Bronchial epithelial cell (primary cell): ENCODE results near the gene TKT. TPM values are rescaled to one million over a fixed set of nuclear protein-coding genes. Genes with fewer than 3 reads are reported as not detected.

Source experiments
- DNase-seq: peaks from one replicate; pipeline ENCODE4 v3.0.0-alpha.2; 2010; ENCODE audit warnings: low read depth
- FAIRE-seq: peaks from 2 replicates; lab custom pipeline; 2011; peaks lifted over from hg19 to GRCh38; lab: Jason Lieb, UNC
- H3K27me3 ChIP-seq: 2 replicates; pipeline ENCODE4 v1.5.1; 2011; ENCODE audit warnings: low read length; ENCODE audit not compliant: control insufficient read depth, insufficient read depth
- H3K36me3 ChIP-seq: 2 replicates; pipeline ENCODE4 v1.5.1; 2011; ENCODE audit warnings: low read length; ENCODE audit not compliant: control insufficient read depth, insufficient read depth
- H3K4me3 ChIP-seq: 2 replicates; pipeline ENCODE4 v1.5.1; 2011; ENCODE audit warnings: mild to moderate bottlenecking, low read depth, low read length, control low read depth
- total RNA-seq: library from RNA; depleted of rRNA; stranded (reverse); fragments of >200 nt; gene quantifications from 2 replicates; pipeline ENCODE4 v1.2.1, GENCODE V29; 2014
- TF ChIP-seq, protein P1 (sequence below): IDR thresholded peaks from 2 replicates; pipeline ENCODE4 v1.5.1; 2011; ENCODE audit warnings: mild to moderate bottlenecking, moderate library complexity, low read length, control low read depth, inconsistent platforms; ENCODE audit not compliant: insufficient read depth, severe bottlenecking

TKT gene
- total RNA-seq, 1 donor from 2014 or later = 341 TPM

DNA sequence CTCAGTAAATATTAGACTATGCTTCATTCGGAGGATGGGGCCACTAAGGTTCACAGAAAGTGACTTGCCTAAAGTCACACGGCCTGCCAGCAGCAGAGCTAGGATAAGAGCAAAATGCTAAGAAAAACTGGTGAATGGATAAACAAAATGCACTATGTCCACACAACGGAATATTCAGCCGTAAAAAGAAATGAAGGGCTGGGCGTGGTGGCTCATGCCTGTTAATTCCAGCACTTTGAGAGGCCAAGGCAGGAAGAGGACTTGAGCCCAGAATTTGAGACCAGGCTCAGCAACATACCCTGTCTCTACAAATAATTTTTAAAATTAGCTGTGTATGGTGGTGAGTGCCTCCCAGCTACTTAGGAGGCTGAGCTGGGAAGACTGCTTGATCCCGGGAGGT lies 7.7 kb downstream of the TKT start:
- peaks cover 30% of the 10 kb centered on the region for H3K36me3 ChIP-seq
- H3K4me3 ChIP-seq = no peak overlapping the region
- TF ChIP-seq, protein P1, sequence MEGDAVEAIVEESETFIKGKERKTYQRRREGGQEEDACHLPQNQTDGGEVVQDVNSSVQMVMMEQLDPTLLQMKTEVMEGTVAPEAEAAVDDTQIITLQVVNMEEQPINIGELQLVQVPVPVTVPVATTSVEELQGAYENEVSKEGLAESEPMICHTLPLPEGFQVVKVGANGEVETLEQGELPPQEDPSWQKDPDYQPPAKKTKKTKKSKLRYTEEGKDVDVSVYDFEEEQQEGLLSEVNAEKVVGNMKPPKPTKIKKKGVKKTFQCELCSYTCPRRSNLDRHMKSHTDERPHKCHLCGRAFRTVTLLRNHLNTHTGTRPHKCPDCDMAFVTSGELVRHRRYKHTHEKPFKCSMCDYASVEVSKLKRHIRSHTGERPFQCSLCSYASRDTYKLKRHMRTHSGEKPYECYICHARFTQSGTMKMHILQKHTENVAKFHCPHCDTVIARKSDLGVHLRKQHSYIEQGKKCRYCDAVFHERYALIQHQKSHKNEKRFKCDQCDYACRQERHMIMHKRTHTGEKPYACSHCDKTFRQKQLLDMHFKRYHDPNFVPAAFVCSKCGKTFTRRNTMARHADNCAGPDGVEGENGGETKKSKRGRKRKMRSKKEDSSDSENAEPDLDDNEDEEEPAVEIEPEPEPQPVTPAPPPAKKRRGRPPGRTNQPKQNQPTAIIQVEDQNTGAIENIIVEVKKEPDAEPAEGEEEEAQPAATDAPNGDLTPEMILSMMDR = no peak
- DNase-seq (no peak), FAIRE-seq (no peak)
- H3K27me3 ChIP-seq = no peaks in the 10 kb centered on the region

GRCh38 chr3:53247619-53248018 lies 8.2 kb downstream of the TKT start:
- Histone ChIP-seq H3K27me3 (no peaks in the 10 kb centered on the region), H3K36me3 (peaks cover 34% of the 10 kb centered on the region), H3K4me3 (no peak overlapping the region)
- no peak for DNase-seq
- TF ChIP-seq, protein P1 = no peak
- FAIRE-seq = peak; percentile 40

- no peak overlapping the region for H3K4me3 ChIP-seq
- no peaks in the 10 kb centered on the region for H3K27me3 ChIP-seq
- H3K36me3 ChIP-seq = peaks cover 51% of the 10 kb centered on the region
- TF ChIP-seq, protein P1 = no peak
- DNase-seq (no peak), FAIRE-seq (no peak)
Observed at GRCh38 chr3:53244271-53244670, 11.6 kb downstream of the TKT start.

DNA sequence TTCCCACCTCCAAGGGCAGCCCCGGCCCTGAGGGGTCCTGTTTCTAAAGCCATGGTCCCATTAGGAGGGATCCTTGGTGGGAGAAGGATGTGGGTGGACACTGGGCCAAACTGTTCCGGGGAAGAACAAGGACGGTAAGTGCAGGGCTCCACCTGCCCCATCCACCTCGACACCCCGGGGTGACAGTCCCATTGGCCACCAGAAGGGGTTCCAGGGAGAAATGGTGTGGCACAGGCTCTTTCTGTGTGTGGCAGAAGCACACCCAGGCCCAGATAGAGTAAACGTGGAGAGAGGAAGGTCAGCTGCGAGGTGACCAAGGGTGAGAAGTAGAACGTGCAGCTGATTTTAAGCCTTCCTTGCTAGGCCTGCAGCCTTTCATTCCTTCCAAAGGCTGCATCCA lies 12.0 kb downstream of the TKT start:
- no peak for DNase-seq
- TF ChIP-seq, protein P1 = peak; percentile 4
- Histone ChIP-seq H3K36me3 (peaks cover 51% of the 10 kb centered on the region), H3K27me3 (no peaks in the 10 kb centered on the region), H3K4me3 (no peak overlapping the region)
- FAIRE-seq = no peak

GRCh38 chr3:53243165-53243564 lies 12.7 kb downstream of the TKT start:
- TF ChIP-seq, protein P1 = no peak
- FAIRE-seq (no peak), DNase-seq (peak; percentile 39)
- Histone ChIP-seq H3K27me3 (no peaks in the 10 kb centered on the region), H3K36me3 (peaks cover 51% of the 10 kb centered on the region), H3K4me3 (no peak overlapping the region)

DNA sequence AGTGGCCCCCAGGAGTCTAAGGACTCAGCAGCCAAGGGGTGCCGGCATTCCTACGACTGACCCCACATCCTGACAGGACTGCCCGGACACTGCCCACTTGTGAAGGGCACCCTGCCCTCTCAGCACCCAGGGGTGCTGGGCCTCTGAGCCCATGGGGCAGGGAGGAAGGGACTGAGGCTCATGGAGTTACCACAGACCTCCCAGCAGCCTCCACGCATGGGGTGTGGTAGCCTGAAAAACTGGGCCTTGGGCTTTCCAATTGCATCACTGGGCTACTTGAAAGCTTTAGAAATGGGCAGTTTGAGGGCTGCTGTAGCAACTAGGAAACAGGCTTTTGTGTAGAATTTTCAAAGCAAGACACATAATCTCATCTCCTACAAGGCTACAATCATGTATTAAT lies 13.2 kb downstream of the TKT start:
- DNase-seq (no peak), FAIRE-seq (no peak)
- Histone ChIP-seq H3K27me3 (no peaks in the 10 kb centered on the region), H3K36me3 (peaks cover 53% of the 10 kb centered on the region), H3K4me3 (no peak overlapping the region)
- TF ChIP-seq, protein P1 = no peak
